RWPE1 (cell line): ENCODE data around the gene CCND2.

Experiments
- CTCF ChIA-PET: fragments of 350-600 bp; sonication (Branson Sonifier 250); formaldehyde crosslinking; extraction: SDS; loops from one replicate; lab custom pipeline; 2021; lab: Yijun Ruan, JAX
- POLR2A ChIA-PET: fragments of 400-600 bp; formaldehyde crosslinking; extraction: SDS; loops from one replicate; lab custom pipeline; 2020; ENCODE audit warnings: antibody characterized with exemption; ENCODE audit not compliant: low non-redundant PET; lab: Yijun Ruan, JAX
- DNase-seq: peaks from one replicate; pipeline ENCODE4 v3.0.0; 2012; ENCODE audit warnings: low spot score
- H3K27ac ChIP-seq: fragments of 450-650 bp; 2 replicates; pipeline ENCODE4 v1.5.1; 2017
- CTCF ChIP-seq: fragments of 450-650 bp; conservative IDR thresholded peaks from 2 replicates; pipeline ENCODE4 v1.5.1; 2017; ENCODE audit warnings: low read depth, mild to moderate bottlenecking

Gene CCND2

DNA sequence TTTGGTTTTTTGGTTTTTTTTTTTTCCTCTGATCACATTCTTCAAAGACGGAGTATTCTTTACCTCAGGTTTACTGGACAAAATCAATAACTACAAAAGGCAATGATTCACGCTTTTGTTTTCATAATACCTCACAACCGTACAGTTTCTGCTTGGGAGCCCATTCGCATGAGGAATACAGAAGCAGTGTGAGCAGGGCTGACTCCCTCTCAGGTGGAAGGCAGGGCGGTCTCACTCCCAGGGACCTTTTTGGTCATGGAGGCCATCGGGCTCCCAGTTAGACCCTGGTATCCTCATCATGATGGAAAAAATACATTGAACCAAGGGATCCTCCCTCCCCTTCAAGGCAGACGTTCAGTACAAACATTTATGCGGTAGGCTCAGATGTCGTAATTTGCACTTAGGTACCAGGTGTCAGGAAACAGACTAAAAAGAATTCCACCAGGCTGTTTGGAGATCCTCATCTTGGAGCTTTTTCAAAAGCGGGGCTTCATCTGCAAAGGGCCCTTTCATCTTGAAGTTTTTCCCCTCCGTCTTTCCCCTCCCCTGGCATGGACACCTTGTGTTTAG, 28.5 kb downstream of the CCND2 start:
- POLR2A ChIA-PET, result no interaction called here
- CTCF ChIA-PET, result no interaction called here
- no peak overlapping the region for H3K27ac ChIP-seq
- no peak for DNase-seq
- no peak for TF ChIP-seq CTCF

DNA sequence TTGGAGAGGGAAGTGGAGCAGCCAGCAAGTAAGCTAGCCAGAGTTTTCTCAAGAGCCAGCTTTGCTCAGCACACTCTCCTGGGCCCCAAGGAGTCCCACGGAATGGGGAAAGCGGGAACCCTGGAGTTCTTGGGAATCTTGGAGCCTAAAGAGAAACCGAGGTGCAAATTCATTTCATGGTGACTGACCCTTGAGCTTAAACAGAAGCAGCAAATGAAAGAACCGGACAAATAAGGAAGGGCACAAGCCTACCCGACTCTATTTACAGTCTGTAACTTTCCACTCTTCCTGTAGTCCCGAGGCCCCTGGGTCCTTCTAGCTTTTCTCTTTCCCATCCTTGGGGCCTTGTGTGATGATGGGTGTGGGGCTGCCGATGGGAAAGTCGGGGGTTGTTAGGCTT, 29.3 kb downstream of the CCND2 start:
- no peak overlapping the region for H3K27ac ChIP-seq
- ChIA-PET POLR2A (no interaction called here), CTCF (no interaction called here)
- DNase-seq, result no peak
- TF ChIP-seq CTCF, result no peak

DNA sequence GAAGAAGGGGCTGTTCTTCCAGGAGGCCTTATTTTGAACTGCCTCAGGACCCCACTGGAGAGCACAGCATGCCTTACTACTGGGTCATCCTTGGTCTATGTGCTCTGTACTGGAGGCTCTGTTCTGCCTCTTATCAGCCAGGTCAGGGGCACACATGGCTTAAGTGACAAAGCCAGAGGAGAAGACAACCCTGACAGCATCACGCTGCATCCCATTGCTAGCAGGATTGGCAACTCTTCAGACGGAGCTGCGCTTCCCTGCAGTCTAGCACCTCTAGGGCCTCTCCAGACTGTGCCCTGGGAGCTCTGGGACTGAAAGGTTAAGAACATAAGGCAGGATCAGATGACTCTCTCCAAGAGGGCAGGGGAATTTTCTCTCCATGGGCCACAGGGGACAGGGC, 30.2 kb downstream of the CCND2 start:
- no peak for DNase-seq
- no peak for TF ChIP-seq CTCF
- no peak overlapping the region for H3K27ac ChIP-seq
- POLR2A ChIA-PET, result no interaction called here
- CTCF ChIA-PET, result no interaction called here

DNA sequence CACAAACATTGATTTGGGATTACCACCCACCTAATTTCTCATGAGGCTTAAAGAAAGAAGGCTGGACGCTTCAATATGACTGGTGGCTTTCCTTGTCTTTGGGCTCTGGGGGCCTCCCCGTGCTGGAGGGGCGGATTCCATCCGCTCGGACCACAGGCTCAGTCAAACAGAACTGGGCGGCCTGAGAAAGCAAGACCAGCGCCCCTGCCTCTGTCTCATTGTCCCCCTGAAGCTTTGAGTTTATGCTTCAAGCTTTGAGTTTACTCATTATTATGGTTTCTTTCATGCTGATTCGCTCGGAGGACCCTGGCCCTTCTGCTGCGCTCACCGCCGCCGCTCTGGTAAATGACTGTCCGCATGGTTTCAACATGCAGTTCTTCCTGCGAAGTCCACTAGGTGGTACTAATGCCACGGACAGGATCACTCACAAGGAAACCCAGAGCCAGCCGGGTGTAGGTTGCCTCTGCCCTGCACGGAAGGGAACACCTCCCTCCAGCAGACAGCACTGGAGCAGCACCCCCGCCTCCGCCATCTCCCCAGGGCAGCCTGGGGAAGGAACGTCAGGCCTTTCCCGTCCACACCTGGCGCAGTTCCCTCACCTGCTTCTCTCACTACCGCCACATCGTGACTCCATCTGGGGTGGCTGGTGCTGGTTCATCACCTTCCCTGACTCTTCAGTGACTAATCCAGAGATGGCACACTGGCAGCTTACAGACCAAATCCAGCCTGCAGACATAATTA, 34.2 kb downstream of the CCND2 start:
- peak; percentile 47 for TF ChIP-seq CTCF
- peak; percentile 91 for DNase-seq
- CTCF ChIA-PET, result interaction anchor here (0.5 to 1.1 kb wide), 5 partner anchors 9 to 698 kb away, joined by 3 to 6 read pairs (median 4); no protein-coding TSS in a partner anchor
- POLR2A ChIA-PET, result interaction anchor here (0.6 kb wide), 1 partner anchor 11 kb away, joined by 3 read pairs; no protein-coding TSS in a partner anchor
- no peak overlapping the region; the same call in 1 of the 2 replicates for H3K27ac ChIP-seq

- no peak for TF ChIP-seq CTCF
- ChIA-PET CTCF (interaction anchor here (0.6 to 1.0 kb wide), 3 partner anchors 9 to 20 kb away, joined by 3 to 6 read pairs (median 4); no protein-coding TSS in a partner anchor), POLR2A (interaction anchor here (0.6 kb wide), 1 partner anchor 10 kb away, joined by 3 read pairs; no protein-coding TSS in a partner anchor)
- DNase-seq, result peak; percentile 34
- no peak overlapping the region; the same call in 1 of the 2 replicates for H3K27ac ChIP-seq
These were observed 34.9 kb downstream of the CCND2 start for GRCh38 chr12:4308334-4308950.

DNA sequence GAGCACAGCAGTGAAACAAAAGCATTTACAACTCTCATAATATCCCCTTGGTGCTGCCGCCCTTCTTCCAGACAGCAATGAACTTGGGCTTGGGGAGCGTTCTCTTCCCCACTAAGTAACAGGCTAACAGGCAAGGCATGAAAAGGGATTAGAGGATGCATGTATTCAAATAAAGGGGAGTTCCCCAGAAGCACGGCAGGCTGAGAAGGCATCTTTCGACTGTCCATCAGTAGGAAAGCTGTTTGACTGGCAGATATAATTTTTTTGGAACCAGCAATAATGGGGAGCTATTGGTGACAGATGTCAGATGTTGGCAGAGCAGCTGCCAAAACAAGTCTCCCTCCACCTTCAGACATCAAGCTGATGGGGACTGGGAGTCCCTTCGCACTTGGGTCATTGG, 38.2 kb downstream of the CCND2 start:
- no peak for DNase-seq
- ChIA-PET CTCF (no interaction called here), POLR2A (no interaction called here)
- TF ChIP-seq CTCF, result no peak
- no peak overlapping the region for H3K27ac ChIP-seq
